ENCODE results near the gene TRAPPC2L.

The TRAPPC2L gene

DNA sequence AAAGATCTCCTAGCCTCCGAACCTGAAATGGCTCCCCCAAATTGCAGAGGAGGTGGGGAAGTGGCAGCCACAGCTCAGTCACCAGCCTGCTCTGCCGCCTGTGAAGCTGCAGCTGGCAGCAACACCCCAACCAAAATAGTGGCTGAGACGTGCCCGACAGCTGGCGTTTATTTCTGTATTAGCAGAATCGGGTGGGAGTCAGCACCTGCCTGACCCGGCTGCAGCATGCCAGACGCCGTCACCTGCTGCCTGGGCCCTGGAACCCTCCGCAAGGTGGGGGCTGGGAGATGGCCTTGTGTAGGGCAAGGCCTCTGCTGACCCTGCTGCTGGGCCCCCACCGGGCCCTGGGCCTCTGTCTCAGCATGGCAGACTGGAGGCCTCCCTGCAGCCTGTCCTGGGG is 27.0 kb downstream of the TRAPPC2L start:
- no peaks in the 10 kb centered on the region for H4K20me1 ChIP-seq (ENCODE audit: insufficient read depth, low read length)
- no peak overlapping the region for H3K9ac ChIP-seq (ENCODE audit: low read length)
- no peaks in the 10 kb centered on the region for H3K9me3 ChIP-seq (replicated peaks; ENCODE audit: insufficient read depth, low read length)
- no peak overlapping the region for H3K4me2 ChIP-seq (ENCODE audit: low read depth, low read length)
- no peaks in the 10 kb centered on the region for H3K79me2 ChIP-seq (ENCODE audit: low read length)
- no peak for DNase-seq
- no peaks in the 10 kb centered on the region for H3K9me2 ChIP-seq (replicated peaks; ENCODE audit: insufficient read depth, low read length)
- TF ChIP-seq EZH2 (optimal IDR thresholded peaks at IDR 0.05; ENCODE audit: low read depth, low read length) (no peak), EZH2phosphoT487 (IDR thresholded peaks at IDR 0.05; ENCODE audit: low read length) (no peak)
- TF ChIP-seq, protein P1, sequence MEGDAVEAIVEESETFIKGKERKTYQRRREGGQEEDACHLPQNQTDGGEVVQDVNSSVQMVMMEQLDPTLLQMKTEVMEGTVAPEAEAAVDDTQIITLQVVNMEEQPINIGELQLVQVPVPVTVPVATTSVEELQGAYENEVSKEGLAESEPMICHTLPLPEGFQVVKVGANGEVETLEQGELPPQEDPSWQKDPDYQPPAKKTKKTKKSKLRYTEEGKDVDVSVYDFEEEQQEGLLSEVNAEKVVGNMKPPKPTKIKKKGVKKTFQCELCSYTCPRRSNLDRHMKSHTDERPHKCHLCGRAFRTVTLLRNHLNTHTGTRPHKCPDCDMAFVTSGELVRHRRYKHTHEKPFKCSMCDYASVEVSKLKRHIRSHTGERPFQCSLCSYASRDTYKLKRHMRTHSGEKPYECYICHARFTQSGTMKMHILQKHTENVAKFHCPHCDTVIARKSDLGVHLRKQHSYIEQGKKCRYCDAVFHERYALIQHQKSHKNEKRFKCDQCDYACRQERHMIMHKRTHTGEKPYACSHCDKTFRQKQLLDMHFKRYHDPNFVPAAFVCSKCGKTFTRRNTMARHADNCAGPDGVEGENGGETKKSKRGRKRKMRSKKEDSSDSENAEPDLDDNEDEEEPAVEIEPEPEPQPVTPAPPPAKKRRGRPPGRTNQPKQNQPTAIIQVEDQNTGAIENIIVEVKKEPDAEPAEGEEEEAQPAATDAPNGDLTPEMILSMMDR (IDR thresholded peaks at IDR 0.05; ENCODE audit: low read length), result no peak
- no peak overlapping the region for H2AFZ ChIP-seq (ENCODE audit: low read length)
- no peaks in the 10 kb centered on the region for H3K4me1 ChIP-seq (ENCODE audit: low read length)
- H3K36me3 ChIP-seq (replicated peaks; ENCODE audit: insufficient read depth, low read length), result no peaks in the 10 kb centered on the region
- H3K4me3 ChIP-seq (ENCODE audit: low read length), result no peak overlapping the region
- H3K27me3 ChIP-seq (replicated peaks; ENCODE audit: insufficient read depth, low read length), result no peaks in the 10 kb centered on the region
- H3K27ac ChIP-seq (ENCODE audit: low read length), result no peak overlapping the region
- no peaks in the 10 kb centered on the region for H3F3A ChIP-seq (ENCODE audit: insufficient read depth, low read length)

DNA sequence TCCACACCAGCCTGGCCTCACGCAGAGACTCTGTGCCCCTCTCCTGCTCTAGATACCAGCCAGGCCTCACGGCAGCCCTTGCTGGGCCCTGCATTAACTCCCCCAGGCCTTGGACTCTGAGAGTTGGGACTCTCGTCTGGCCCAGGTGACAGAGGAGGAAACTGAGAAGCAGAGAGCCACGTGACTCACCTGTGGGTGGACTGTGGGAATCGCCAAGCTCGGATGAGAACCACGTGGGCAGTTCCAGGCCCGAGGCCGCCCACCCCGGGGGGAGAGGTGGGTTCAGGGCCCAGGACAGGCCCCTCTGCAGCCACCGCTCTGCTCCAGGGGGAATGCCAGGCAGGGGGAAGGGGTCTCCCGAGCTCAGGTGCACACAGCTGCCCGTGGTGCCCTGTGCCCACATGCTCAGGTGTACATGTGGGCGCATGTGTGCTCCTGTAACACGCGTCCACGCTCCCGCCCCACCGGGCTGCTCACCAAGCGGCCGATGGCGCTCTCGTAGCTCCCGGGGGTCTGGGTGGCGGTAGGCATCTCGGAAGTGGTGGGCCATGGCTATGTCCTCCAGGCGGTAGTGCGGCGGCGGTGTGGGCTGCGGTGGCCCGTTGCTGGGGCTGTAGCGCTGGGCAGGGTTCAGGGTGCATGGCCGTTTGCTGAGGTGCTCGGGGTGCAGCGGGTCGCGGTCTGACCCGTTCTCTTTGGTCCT is 27.8 kb downstream of the TRAPPC2L start:
- TF ChIP-seq, protein P1 (IDR thresholded peaks at IDR 0.05; ENCODE audit: low read length), result no peak
- no peak for TF ChIP-seq EZH2phosphoT487 (IDR thresholded peaks at IDR 0.05; ENCODE audit: low read length)
- no peak for TF ChIP-seq EZH2 (optimal IDR thresholded peaks at IDR 0.05; ENCODE audit: low read depth, low read length)
- Histone ChIP-seq H2AFZ (ENCODE audit: low read length) (no peak overlapping the region), H3K4me1 (ENCODE audit: low read length) (no peaks in the 10 kb centered on the region), H3K27me3 (replicated peaks; ENCODE audit: insufficient read depth, low read length) (no peaks in the 10 kb centered on the region), H3K36me3 (replicated peaks; ENCODE audit: insufficient read depth, low read length) (no peaks in the 10 kb centered on the region), H3K4me2 (ENCODE audit: low read depth, low read length) (no peak overlapping the region), H3K4me3 (ENCODE audit: low read length) (no peak overlapping the region), H3K9me2 (replicated peaks; ENCODE audit: insufficient read depth, low read length) (no peaks in the 10 kb centered on the region), H3K9ac (ENCODE audit: low read length) (no peak overlapping the region), H3F3A (ENCODE audit: insufficient read depth, low read length) (no peaks in the 10 kb centered on the region), H4K20me1 (ENCODE audit: insufficient read depth, low read length) (no peaks in the 10 kb centered on the region), H3K27ac (ENCODE audit: low read length) (no peak overlapping the region), H3K79me2 (ENCODE audit: low read length) (no peaks in the 10 kb centered on the region), H3K9me3 (replicated peaks; ENCODE audit: insufficient read depth, low read length) (no peaks in the 10 kb centered on the region)
- DNase-seq, result no peak

DNA sequence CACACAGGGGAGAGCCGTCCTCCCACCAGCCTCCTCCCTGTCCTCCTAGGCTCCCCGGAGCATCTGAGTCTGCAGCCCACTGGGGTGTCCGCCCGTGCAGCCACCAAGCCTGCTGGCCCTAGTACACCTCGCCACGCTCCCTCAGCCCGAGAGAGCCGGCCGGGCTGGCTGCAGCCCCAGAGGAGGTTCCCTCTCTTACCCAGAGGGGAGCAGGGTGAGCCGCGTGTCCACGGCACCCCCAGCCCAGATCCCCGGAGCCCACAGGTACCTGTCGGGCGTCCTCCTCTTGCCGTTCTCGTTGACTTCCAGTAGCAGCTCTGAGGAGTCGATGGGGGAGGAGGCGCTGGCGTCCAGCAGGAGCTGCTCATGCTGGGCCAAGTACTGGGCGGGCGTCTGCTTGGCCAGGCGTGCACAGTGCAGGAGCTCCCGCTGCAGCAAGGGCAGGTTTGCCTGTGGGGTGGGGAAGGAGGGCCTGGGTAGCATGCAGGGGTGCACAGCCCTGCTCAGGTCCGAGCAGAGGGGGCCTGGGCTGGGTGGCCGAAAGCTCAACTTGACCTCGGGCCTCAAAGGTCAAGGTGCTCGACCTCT is 28.9 kb downstream of the TRAPPC2L start:
- H2AFZ ChIP-seq (ENCODE audit: low read length), result no peak overlapping the region
- H3K4me1 ChIP-seq (ENCODE audit: low read length), result no peaks in the 10 kb centered on the region
- no peaks in the 10 kb centered on the region for H4K20me1 ChIP-seq (ENCODE audit: insufficient read depth, low read length)
- no peak overlapping the region for H3K4me3 ChIP-seq (ENCODE audit: low read length)
- DNase-seq, result no peak
- H3F3A ChIP-seq (ENCODE audit: insufficient read depth, low read length), result no peaks in the 10 kb centered on the region
- no peaks in the 10 kb centered on the region for H3K79me2 ChIP-seq (ENCODE audit: low read length)
- H3K27ac ChIP-seq (ENCODE audit: low read length), result no peak overlapping the region
- H3K9me3 ChIP-seq (replicated peaks; ENCODE audit: insufficient read depth, low read length), result no peaks in the 10 kb centered on the region
- H3K27me3 ChIP-seq (replicated peaks; ENCODE audit: insufficient read depth, low read length), result no peaks in the 10 kb centered on the region
- H3K4me2 ChIP-seq (ENCODE audit: low read depth, low read length), result no peak overlapping the region
- no peaks in the 10 kb centered on the region for H3K36me3 ChIP-seq (replicated peaks; ENCODE audit: insufficient read depth, low read length)
- TF ChIP-seq, protein P1 (IDR thresholded peaks at IDR 0.05; ENCODE audit: low read length), result no peak
- TF ChIP-seq EZH2 (optimal IDR thresholded peaks at IDR 0.05; ENCODE audit: low read depth, low read length) (no peak), EZH2phosphoT487 (IDR thresholded peaks at IDR 0.05; ENCODE audit: low read length) (no peak)
- H3K9ac ChIP-seq (ENCODE audit: low read length), result no peak overlapping the region
- no peaks in the 10 kb centered on the region for H3K9me2 ChIP-seq (replicated peaks; ENCODE audit: insufficient read depth, low read length)
